ENCODE results near the gene PRKCE.

DNA sequence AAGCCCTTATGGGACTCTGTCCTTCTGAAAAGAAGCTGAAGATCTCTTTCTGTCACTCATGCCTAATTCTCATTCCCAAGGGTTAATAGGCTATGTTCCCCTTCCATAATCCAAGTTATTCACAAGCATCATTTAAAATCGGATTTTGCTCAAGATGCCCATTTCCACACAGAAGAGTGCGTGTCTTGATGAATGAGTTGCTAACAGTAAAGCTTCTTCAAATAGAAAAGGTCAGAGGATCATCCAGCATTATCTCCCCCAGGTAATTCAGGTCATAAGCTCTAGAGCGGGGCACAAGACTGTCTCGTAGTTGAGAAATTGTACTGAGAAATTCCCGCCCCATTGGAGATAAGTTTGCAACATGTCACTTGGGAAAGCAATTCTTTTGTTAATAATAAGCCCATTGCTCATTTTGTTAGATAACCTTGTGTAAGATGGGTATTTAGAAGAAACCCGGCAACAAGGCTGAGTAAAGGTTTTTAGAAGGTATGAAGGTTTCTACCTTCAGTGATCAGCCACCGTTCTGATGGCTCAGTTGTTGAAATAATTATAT is 355.1 kb downstream of the PRKCE start:
- TF ChIP-seq GATA2 (IDR thresholded peaks at IDR 0.05; ENCODE audit: low read depth, low read length) = no peak
- TF ChIP-seq GATA3 (IDR thresholded peaks at IDR 0.05; ENCODE audit: low read depth, low read length) = no peak
